A673 (cell line): Measurements from ENCODE around the gene ARCN1.

ENCODE experiments used
- EZH2 ChIP-seq: fragments of 200-600 bp; sonication (generic); IDR thresholded peaks from 2 replicates; pipeline ENCODE4 v1.6.1; 2017; ENCODE audit warnings: borderline replicate concordance, low read depth, mild to moderate bottlenecking, mixed read lengths, antibody characterized with exemption, low read length; ENCODE audit not compliant: poor library complexity, severe bottlenecking
- TF ChIP-seq, protein P1 (sequence below): fragments of 300-800, 200-600 bp; sonication (generic); conservative IDR thresholded peaks from 2 replicates; pipeline ENCODE4 v1.5.1; 2017; ENCODE audit warnings: low read depth, mild to moderate bottlenecking, antibody characterized with exemption, low read length, moderate library complexity, mixed read lengths

DNA sequence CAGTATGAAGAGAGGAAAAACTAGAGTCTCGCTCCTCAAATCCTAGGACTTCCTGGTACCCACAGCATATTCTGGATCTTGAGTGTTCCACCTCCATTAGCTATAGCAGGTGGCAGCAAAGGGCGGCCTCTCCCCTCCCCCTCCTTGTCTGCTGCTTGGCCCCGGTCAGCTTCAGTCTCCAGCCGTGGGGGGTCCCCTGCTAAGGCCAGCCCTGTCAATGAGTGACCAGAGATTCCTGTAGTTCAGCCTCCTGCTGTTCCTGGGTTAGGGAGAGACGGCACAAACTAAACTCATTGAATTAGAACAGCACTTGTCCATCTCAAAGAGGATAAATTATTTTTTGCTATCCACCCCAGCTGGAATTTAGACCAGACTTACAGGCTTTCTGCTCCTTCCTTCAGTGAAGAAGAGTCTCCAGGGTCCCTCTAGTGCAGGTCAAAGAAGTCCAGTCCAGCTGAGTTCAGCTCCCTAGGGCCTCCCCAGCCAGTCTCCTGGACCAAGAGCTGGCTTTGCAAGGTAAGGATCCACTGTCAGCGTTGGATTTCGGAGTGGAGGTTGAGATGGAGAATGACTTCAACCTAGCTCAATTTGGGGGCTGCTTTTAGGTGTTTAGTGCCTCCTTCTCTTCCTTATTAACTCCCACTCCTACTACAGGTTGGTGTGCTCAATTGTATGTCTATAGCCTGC, 34.1 kb downstream of the ARCN1 start:
- TF ChIP-seq, protein P1, sequence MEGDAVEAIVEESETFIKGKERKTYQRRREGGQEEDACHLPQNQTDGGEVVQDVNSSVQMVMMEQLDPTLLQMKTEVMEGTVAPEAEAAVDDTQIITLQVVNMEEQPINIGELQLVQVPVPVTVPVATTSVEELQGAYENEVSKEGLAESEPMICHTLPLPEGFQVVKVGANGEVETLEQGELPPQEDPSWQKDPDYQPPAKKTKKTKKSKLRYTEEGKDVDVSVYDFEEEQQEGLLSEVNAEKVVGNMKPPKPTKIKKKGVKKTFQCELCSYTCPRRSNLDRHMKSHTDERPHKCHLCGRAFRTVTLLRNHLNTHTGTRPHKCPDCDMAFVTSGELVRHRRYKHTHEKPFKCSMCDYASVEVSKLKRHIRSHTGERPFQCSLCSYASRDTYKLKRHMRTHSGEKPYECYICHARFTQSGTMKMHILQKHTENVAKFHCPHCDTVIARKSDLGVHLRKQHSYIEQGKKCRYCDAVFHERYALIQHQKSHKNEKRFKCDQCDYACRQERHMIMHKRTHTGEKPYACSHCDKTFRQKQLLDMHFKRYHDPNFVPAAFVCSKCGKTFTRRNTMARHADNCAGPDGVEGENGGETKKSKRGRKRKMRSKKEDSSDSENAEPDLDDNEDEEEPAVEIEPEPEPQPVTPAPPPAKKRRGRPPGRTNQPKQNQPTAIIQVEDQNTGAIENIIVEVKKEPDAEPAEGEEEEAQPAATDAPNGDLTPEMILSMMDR: no peak
- TF ChIP-seq EZH2: no peak
